Cardiac muscle cell (in vitro differentiated cells and primary cell): ENCODE results near the gene RTN1. TPM values are rescaled to one million over a fixed set of nuclear protein-coding genes. Genes with fewer than 3 reads are reported as not detected.

Experiments used
- DNase-seq, 2 donors: peaks; one replicate each; pipeline versions ENCODE4 v3.0.0 to v3.0.0-alpha.2; 2010 to 2017; ENCODE audit warnings: low read depth in 1 of 2, low spot score in 1 of 2
- H3K27ac ChIP-seq: fragments of 200-600 bp; sonication (generic); 2 replicates; pipeline ENCODE4 v1.5.1; 2016
- H3K27me3 ChIP-seq: fragments of 200-600 bp; sonication (generic); 2 replicates; pipeline ENCODE4 v1.6.0; 2016; ENCODE audit warnings: control low read depth
- H3K36me3 ChIP-seq: fragments of 200-600 bp; sonication (generic); 2 replicates; pipeline ENCODE4 v1.5.1; 2016; ENCODE audit warnings: control low read depth
- H3K4me1 ChIP-seq: fragments of 200-600 bp; sonication (generic); 2 replicates; pipeline ENCODE4 v1.8.1; 2017; ENCODE audit warnings: low read depth, mild to moderate bottlenecking, mixed run types
- H3K4me3 ChIP-seq: fragments of 200-600 bp; sonication (generic); 2 replicates; pipeline ENCODE4 v1.5.1; 2016; ENCODE audit warnings: mild to moderate bottlenecking
- H3K9me3 ChIP-seq: fragments of 200-600 bp; sonication (generic); 2 replicates; pipeline ENCODE4 v1.5.1; 2017; ENCODE audit warnings: low read depth, mild to moderate bottlenecking, control low read depth
- polyA plus RNA-seq: library from polyadenylated mRNA; unstranded; fragments of >200 nt; fragmentation: Nextera tagmentation; extraction: Ambion mirVana; gene quantifications from 2 replicates; pipeline ENCODE4 v1.2.1, GENCODE V29; 2016
- total RNA-seq: library from RNA; depleted of rRNA; stranded (reverse); fragments of >200 nt; gene quantifications from 2 replicates; pipeline ENCODE4 v1.2.3, GENCODE V29; 2016
- TF ChIP-seq, protein P1 (sequence below): IDR thresholded peaks from 2 replicates; pipeline ENCODE4 v1.5.1; 2012; ENCODE audit warnings: low read depth, mild to moderate bottlenecking, low read length

The RTN1 gene
- total and polyA plus RNA-seq, 2 experiments from 2014 or later, result 1.5 to 3.4 TPM

DNA sequence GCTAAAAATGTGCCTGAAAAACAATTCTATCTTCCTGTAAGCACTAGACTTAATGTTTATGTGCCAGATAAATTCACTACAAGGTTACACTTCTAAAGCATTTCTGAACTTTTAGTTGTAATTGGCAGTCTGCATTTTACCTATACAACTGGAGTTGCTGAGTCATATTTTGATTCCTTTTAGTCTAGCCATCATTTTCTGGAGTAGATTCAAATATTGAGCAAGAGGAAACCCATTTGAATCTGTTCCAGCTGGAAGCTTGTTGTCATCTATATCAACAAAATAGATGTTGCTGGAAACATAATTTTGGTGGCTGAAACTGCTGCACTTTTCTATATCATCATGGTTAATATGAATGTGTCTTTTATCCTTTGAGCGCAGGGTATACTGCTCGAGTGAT lies 171.8 kb downstream of the RTN1 start:
- DNase-seq, result peak in 1 of 2 donors; percentile 74

DNA sequence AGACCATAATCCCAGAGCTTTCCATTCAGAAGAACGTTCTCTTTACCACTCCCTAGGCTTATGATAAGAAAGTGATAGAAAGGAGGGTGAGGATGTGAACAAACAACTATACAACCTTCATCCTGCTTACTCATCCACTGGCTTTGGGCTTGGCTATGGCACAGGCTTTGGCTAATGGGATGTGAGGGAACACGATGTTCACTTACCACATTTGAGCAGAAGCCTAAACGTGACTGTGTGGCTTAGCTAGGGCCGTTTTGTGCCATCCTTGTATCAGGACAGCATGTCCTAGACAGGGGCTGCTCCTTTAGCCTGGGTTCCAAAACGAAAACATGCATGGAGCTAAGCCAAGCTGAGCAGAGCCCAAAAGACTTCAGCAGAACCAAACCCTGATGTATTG lies 175.4 kb downstream of the RTN1 start:
- Histone ChIP-seq H3K4me3 (no peak overlapping the region), H3K27ac (no peak overlapping the region), H3K27me3 (no peaks in the 10 kb centered on the region), H3K4me1 (no peaks in the 10 kb centered on the region), H3K36me3 (no peaks in the 10 kb centered on the region), H3K9me3 (no peaks in the 10 kb centered on the region)
- DNase-seq, result no peak
- TF ChIP-seq, protein P1, sequence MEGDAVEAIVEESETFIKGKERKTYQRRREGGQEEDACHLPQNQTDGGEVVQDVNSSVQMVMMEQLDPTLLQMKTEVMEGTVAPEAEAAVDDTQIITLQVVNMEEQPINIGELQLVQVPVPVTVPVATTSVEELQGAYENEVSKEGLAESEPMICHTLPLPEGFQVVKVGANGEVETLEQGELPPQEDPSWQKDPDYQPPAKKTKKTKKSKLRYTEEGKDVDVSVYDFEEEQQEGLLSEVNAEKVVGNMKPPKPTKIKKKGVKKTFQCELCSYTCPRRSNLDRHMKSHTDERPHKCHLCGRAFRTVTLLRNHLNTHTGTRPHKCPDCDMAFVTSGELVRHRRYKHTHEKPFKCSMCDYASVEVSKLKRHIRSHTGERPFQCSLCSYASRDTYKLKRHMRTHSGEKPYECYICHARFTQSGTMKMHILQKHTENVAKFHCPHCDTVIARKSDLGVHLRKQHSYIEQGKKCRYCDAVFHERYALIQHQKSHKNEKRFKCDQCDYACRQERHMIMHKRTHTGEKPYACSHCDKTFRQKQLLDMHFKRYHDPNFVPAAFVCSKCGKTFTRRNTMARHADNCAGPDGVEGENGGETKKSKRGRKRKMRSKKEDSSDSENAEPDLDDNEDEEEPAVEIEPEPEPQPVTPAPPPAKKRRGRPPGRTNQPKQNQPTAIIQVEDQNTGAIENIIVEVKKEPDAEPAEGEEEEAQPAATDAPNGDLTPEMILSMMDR, result no peak

More for the DNA sequence above, 171.8 kb downstream of the RTN1 start:
- H3K9me3 ChIP-seq, result no peaks in the 10 kb centered on the region
- H3K4me3 ChIP-seq, result no peak overlapping the region
- no peaks in the 10 kb centered on the region for H3K27me3 ChIP-seq
- no peaks in the 10 kb centered on the region for H3K36me3 ChIP-seq
- TF ChIP-seq, protein P1, result no peak
- H3K27ac ChIP-seq, result no peak overlapping the region
- no peaks in the 10 kb centered on the region for H3K4me1 ChIP-seq

DNA sequence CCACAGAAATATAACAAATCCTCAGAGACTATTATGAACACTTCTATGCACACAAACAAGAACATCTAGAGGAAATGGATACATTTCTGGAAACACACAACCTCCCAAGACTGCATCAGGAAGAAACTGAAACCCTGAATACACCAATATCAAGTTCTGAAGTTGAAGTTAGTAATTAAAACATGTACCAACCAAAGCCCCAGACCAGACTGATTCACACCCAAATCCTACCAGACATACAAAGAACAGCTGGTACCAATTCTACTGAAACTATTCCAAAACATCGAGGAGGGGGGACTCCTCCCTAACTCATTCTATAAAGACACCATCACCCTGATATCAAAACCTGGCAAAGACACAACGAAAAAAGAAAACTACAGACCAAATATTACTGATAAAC lies 179.3 kb downstream of the RTN1 start:
- H3K4me1 ChIP-seq, result no peaks in the 10 kb centered on the region
- TF ChIP-seq, protein P1, result no peak
- H3K27me3 ChIP-seq, result no peaks in the 10 kb centered on the region
- no peak overlapping the region for H3K4me3 ChIP-seq
- H3K9me3 ChIP-seq, result no peaks in the 10 kb centered on the region
- DNase-seq, result no peak
- H3K36me3 ChIP-seq, result no peaks in the 10 kb centered on the region
- no peak overlapping the region for H3K27ac ChIP-seq

- H3K27me3 ChIP-seq, result no peaks in the 10 kb centered on the region
- H3K4me3 ChIP-seq, result no peak overlapping the region
- H3K27ac ChIP-seq, result no peak overlapping the region
- TF ChIP-seq, protein P1, result no peak
- H3K9me3 ChIP-seq, result no peaks in the 10 kb centered on the region
- H3K4me1 ChIP-seq, result no peaks in the 10 kb centered on the region
- no peak for DNase-seq
- H3K36me3 ChIP-seq, result no peaks in the 10 kb centered on the region
Measured at GRCh38 chr14:59690426-59690825, 180.2 kb downstream of the RTN1 start.

- Histone ChIP-seq H3K27ac (no peak overlapping the region), H3K4me3 (no peak overlapping the region), H3K36me3 (no peaks in the 10 kb centered on the region), H3K27me3 (no peaks in the 10 kb centered on the region), H3K9me3 (no peaks in the 10 kb centered on the region), H3K4me1 (no peaks in the 10 kb centered on the region)
- TF ChIP-seq, protein P1, result peak; percentile 87
- DNase-seq, result peak; percentile 57 to 75
Measured at GRCh38 chr14:59688224-59689170, 182.1 kb downstream of the RTN1 start.
